ENCODE measurements around the gene PLK3. TPM values are rescaled to one million over a fixed set of nuclear protein-coding genes. Genes with fewer than 3 reads are reported as not detected.
"Not testable (repeated sequence)": the region's sequence is repeated elsewhere in the genome, so short reads cannot be mapped to it uniquely, and the experiment has no call there.

Gene PLK3
- polyA plus RNA-seq, 3 donors: 5.9 to 8.0 (median 7.7) TPM

GRCh38 chr1:44820328-44821239 lies 20.4 kb downstream of the PLK3 start:
- DNase-seq (ENCODE audit: extremely low read depth in 1 of 11, low read depth in 9 of 11, low spot score in 4 of 11): no peak

- no peak for DNase-seq (ENCODE audit: extremely low read depth in 1 of 11, low read depth in 9 of 11, low spot score in 4 of 11)
Observed at GRCh38 chr1:44821240-44821715, 21.1 kb downstream of the PLK3 start.

GRCh38 chr1:44822131-44822701 lies 22.0 kb downstream of the PLK3 start:
- DNase-seq (ENCODE audit: extremely low read depth in 1 of 11, low read depth in 9 of 11, low spot score in 4 of 11): no peak

- DNase-seq (ENCODE audit: extremely low read depth in 1 of 11, low read depth in 9 of 11, low spot score in 4 of 11): no peak
Observed at GRCh38 chr1:44822981-44823451, 22.8 kb downstream of the PLK3 start.

GRCh38 chr1:44824392-44824791 lies 24.2 kb downstream of the PLK3 start:
- not testable (repeated sequence) for DNase-seq (ENCODE audit: extremely low read depth in 1 of 11, low read depth in 9 of 11, low spot score in 4 of 11)

- DNase-seq (ENCODE audit: extremely low read depth in 1 of 11, low read depth in 9 of 11, low spot score in 4 of 11): no peak
Observed at GRCh38 chr1:44826375-44827196, 26.4 kb downstream of the PLK3 start.

- no peak for DNase-seq (ENCODE audit: extremely low read depth in 1 of 11, low read depth in 9 of 11, low spot score in 4 of 11)
Observed at GRCh38 chr1:44827197-44828002, 27.2 kb downstream of the PLK3 start.

- DNase-seq (ENCODE audit: extremely low read depth in 1 of 11, low read depth in 9 of 11, low spot score in 4 of 11): no peak
Observed at GRCh38 chr1:44828003-44828651, 27.9 kb downstream of the PLK3 start.

- no peak for DNase-seq (ENCODE audit: extremely low read depth in 1 of 11, low read depth in 9 of 11, low spot score in 4 of 11)
Observed at GRCh38 chr1:44828841-44829440, 28.8 kb downstream of the PLK3 start.

GRCh38 chr1:44829506-44830384 lies 29.6 kb downstream of the PLK3 start:
- DNase-seq (ENCODE audit: extremely low read depth in 1 of 11, low read depth in 9 of 11, low spot score in 4 of 11): no peak

GRCh38 chr1:44830900-44831304 lies 30.7 kb downstream of the PLK3 start:
- DNase-seq (ENCODE audit: extremely low read depth in 1 of 11, low read depth in 9 of 11, low spot score in 4 of 11): no peak

GRCh38 chr1:44831516-44831915 lies 31.3 kb downstream of the PLK3 start:
- no peak for DNase-seq (ENCODE audit: extremely low read depth in 1 of 11, low read depth in 9 of 11, low spot score in 4 of 11)

GRCh38 chr1:44832056-44832705 lies 32.0 kb downstream of the PLK3 start:
- no peak for DNase-seq (ENCODE audit: extremely low read depth in 1 of 11, low read depth in 9 of 11, low spot score in 4 of 11)

GRCh38 chr1:44834328-44834727 lies 34.2 kb downstream of the PLK3 start:
- DNase-seq (ENCODE audit: extremely low read depth in 1 of 11, low read depth in 9 of 11, low spot score in 4 of 11): no peak

- peak in 9 of 11 donors; percentile 50 to 81 (median 73) for DNase-seq (ENCODE audit: extremely low read depth in 1 of 11, low read depth in 9 of 11, low spot score in 4 of 11)
Observed at GRCh38 chr1:44835738-44836675, 35.8 kb downstream of the PLK3 start.

All from renal cortex interstitium (tissue), 11 donors.